Measurements from ENCODE around the gene HIC2.
"Not testable (repeated sequence)": the region's sequence is repeated elsewhere in the genome, so short reads cannot be mapped to it uniquely, and the experiment has no call there.

HIC2 gene

GRCh38 chr22:21417227-21417746, at the start of gene HIC2:
TSS of gene HIC2 (plus strand) at chr22:21417371. CDS start at chr22:21442832, 25,461 bp downstream.
- not testable (repeated sequence) for DNase-seq (ENCODE audit: low read depth in 2 of 2)

GRCh38 chr22:21368603-21369310, 48.4 kb upstream of the HIC2 start:
- DNase-seq (ENCODE audit: low read depth in 2 of 2), result not testable (repeated sequence)

GRCh38 chr22:21375880-21376279, 41.3 kb upstream of the HIC2 start:
- not testable (repeated sequence) for DNase-seq (ENCODE audit: low read depth in 2 of 2)

GRCh38 chr22:21383701-21384467, 33.3 kb upstream of the HIC2 start, which contains the start of gene RIMBP3B:
TSS of gene RIMBP3B (plus strand) at chr22:21383751. CDS start at chr22:21383859, 108 bp downstream.
- not testable (repeated sequence) for DNase-seq (ENCODE audit: low read depth in 2 of 2)

GRCh38 chr22:21384468-21385357, 32.5 kb upstream of the HIC2 start:
- not testable (repeated sequence) for DNase-seq (ENCODE audit: low read depth in 2 of 2)

GRCh38 chr22:21389480-21389879, 27.7 kb upstream of the HIC2 start:
- DNase-seq (ENCODE audit: low read depth in 2 of 2), result not testable (repeated sequence)

GRCh38 chr22:21390013-21390412, 27.2 kb upstream of the HIC2 start:
- not testable (repeated sequence) for DNase-seq (ENCODE audit: low read depth in 2 of 2)

- DNase-seq (ENCODE audit: low read depth in 2 of 2), result not testable (repeated sequence)
Observed at GRCh38 chr22:21394613-21395012, 22.6 kb upstream of the HIC2 start.

GRCh38 chr22:21401197-21401969, 15.8 kb upstream of the HIC2 start:
- not testable (repeated sequence) for DNase-seq (ENCODE audit: low read depth in 2 of 2)

- not testable (repeated sequence) for DNase-seq (ENCODE audit: low read depth in 2 of 2)
Observed at GRCh38 chr22:21402763-21403314, 14.3 kb upstream of the HIC2 start.

- DNase-seq (ENCODE audit: low read depth in 2 of 2), result not testable (repeated sequence)
Observed at GRCh38 chr22:21407139-21407538, 10.0 kb upstream of the HIC2 start.

GRCh38 chr22:21407792-21408191, 9.4 kb upstream of the HIC2 start:
- DNase-seq (ENCODE audit: low read depth in 2 of 2), result not testable (repeated sequence)

- not testable (repeated sequence) for DNase-seq (ENCODE audit: low read depth in 2 of 2)
Observed at GRCh38 chr22:21416375-21416774, 796 bp upstream of the HIC2 start.

GRCh38 chr22:21417853-21418252, 682 bp downstream of the HIC2 start:
- DNase-seq (ENCODE audit: low read depth in 2 of 2), result not testable (repeated sequence)

- DNase-seq (ENCODE audit: low read depth in 2 of 2), result not testable (repeated sequence)
Observed at GRCh38 chr22:21418974-21419638, 1.9 kb downstream of the HIC2 start.

GRCh38 chr22:21420180-21420763, 3.1 kb downstream of the HIC2 start:
- DNase-seq (ENCODE audit: low read depth in 2 of 2), result not testable (repeated sequence)

GRCh38 chr22:21424084-21424709, 7.0 kb downstream of the HIC2 start:
- DNase-seq (ENCODE audit: low read depth in 2 of 2), result not testable (repeated sequence)

- DNase-seq (ENCODE audit: low read depth in 2 of 2), result not testable (repeated sequence)
Observed at GRCh38 chr22:21434378-21435233, 17.4 kb downstream of the HIC2 start.

Measured in stimulated activated CD4-positive, alpha-beta T cell treated with anti-CD3 and anti-CD28 coated beads, Interleukin-12 subunit alpha, Interleukin-12 subunit beta, amount 100 ng/mL, for 24 hours (primary cell).